ENCODE results near the gene PTPN4. TPM values are rescaled to one million over a fixed set of nuclear protein-coding genes. Genes with fewer than 3 reads are reported as not detected.

The PTPN4 gene
- total and polyA plus RNA-seq, 10 of the 15 experiments (the other 5 are each of a cell fraction or from before 2014, with no cell fraction given) = 5.0 to 29.7 (median 23.7) TPM

DNA sequence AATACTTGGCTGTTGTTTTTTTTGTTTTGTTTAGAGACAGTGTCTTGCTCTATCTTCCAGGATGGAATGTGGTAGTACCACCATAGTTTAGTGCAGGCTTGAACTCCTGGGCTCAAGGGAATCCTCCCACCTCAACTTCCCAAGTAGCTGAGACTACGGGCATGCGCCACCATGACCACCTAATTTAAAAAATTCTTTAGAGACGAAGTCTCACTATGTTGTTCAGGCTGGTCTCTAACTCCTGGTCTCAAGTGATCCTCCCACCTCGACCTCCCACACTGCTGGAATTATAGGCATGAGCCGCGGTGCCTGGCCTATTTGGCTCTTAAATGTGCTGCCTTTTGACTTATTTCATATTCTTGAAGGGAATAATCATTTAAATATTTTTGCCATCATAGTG lies 60.1 kb downstream of the PTPN4 start (continued):
- TF ChIP-seq, protein P1, sequence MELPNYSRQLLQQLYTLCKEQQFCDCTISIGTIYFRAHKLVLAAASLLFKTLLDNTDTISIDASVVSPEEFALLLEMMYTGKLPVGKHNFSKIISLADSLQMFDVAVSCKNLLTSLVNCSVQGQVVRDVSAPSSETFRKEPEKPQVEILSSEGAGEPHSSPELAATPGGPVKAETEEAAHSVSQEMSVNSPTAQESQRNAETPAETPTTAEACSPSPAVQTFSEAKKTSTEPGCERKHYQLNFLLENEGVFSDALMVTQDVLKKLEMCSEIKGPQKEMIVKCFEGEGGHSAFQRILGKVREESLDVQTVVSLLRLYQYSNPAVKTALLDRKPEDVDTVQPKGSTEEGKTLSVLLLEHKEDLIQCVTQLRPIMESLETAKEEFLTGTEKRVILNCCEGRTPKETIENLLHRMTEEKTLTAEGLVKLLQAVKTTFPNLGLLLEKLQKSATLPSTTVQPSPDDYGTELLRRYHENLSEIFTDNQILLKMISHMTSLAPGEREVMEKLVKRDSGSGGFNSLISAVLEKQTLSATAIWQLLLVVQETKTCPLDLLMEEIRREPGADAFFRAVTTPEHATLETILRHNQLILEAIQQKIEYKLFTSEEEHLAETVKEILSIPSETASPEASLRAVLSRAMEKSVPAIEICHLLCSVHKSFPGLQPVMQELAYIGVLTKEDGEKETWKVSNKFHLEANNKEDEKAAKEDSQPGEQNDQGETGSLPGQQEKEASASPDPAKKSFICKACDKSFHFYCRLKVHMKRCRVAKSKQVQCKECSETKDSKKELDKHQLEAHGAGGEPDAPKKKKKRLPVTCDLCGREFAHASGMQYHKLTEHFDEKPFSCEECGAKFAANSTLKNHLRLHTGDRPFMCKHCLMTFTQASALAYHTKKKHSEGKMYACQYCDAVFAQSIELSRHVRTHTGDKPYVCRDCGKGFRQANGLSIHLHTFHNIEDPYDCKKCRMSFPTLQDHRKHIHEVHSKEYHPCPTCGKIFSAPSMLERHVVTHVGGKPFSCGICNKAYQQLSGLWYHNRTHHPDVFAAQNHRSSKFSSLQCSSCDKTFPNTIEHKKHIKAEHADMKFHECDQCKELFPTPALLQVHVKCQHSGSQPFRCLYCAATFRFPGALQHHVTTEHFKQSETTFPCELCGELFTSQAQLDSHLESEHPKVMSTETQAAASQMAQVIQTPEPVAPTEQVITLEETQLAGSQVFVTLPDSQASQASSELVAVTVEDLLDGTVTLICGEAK (IDR thresholded peaks at IDR 0.05; ENCODE audit: borderline replicate concordance) = no peak
- TF ChIP-seq, protein P2, sequence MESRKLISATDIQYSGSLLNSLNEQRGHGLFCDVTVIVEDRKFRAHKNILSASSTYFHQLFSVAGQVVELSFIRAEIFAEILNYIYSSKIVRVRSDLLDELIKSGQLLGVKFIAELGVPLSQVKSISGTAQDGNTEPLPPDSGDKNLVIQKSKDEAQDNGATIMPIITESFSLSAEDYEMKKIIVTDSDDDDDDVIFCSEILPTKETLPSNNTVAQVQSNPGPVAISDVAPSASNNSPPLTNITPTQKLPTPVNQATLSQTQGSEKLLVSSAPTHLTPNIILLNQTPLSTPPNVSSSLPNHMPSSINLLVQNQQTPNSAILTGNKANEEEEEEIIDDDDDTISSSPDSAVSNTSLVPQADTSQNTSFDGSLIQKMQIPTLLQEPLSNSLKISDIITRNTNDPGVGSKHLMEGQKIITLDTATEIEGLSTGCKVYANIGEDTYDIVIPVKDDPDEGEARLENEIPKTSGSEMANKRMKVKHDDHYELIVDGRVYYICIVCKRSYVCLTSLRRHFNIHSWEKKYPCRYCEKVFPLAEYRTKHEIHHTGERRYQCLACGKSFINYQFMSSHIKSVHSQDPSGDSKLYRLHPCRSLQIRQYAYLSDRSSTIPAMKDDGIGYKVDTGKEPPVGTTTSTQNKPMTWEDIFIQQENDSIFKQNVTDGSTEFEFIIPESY (IDR thresholded peaks at IDR 0.05) = no peak
- TF ChIP-seq ESRRA (IDR thresholded peaks at IDR 0.05; ENCODE audit: low read length) = no peak
- no peak for TF ChIP-seq DPF2 (IDR thresholded peaks at IDR 0.05)
- TF ChIP-seq MTA2 (IDR thresholded peaks at IDR 0.05; ENCODE audit: low read depth) = no peak
- no peak for TF ChIP-seq CBFB (IDR thresholded peaks at IDR 0.05; ENCODE audit: low read depth)

DNA sequence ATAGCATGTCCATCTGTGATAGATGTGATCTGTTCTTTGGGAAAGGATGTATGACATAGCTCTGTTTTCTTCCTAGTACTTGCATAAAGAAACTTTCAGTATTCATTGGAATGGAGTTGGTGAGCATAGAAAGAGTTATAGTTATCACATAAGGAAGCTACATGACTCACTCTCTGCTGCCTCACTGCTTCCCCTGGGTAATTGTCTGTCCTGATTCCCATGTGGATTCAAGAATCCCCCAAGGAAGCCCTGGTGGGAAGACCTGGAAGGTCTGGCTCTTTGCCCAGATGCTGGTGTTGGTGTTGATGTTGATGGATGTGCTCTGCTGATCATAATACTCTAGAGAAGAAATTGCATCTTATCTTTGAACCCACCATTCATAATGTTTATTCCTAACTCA lies 60.6 kb downstream of the PTPN4 start:
- TF ChIP-seq ATF7 (IDR thresholded peaks at IDR 0.05; ENCODE audit: low read depth) = no peak
- Histone ChIP-seq H3K27ac (ENCODE audit: control insufficient read depth, insufficient read depth) (no peak overlapping the region), H3K4me1 (ENCODE audit: control insufficient read depth, insufficient read depth, low read length) (no peaks in the 10 kb centered on the region), H4K20me1 (ENCODE audit: control insufficient read depth, insufficient read depth) (no peaks in the 10 kb centered on the region), H3K9me3 (replicated peaks; ENCODE audit: control insufficient read depth, insufficient read depth, low read length) (peaks cover 3% of the 10 kb centered on the region), H3K4me3 (no peak overlapping the region), H2AFZ (ENCODE audit: control insufficient read depth, low read depth, low read length) (no peak overlapping the region), H3K36me3 (ENCODE audit: control insufficient read depth in 2 of 2, insufficient read depth in 2 of 2, low read length in 1 of 2) (no peaks in the 10 kb centered on the region), H3K79me2 (ENCODE audit: control insufficient read depth, insufficient read depth, low read length) (no peaks in the 10 kb centered on the region), H3K27me3 (replicated peaks in 1 of 2; ENCODE audit: control insufficient read depth in 2 of 2, insufficient read depth in 2 of 2, low read length in 1 of 2) (no peaks in the 10 kb centered on the region), H3K9ac (ENCODE audit: control insufficient read depth, insufficient read depth, low read length) (no peak overlapping the region), H3K4me2 (ENCODE audit: control insufficient read depth, insufficient read depth) (no peak overlapping the region)
- intact Hi-C loops (cut with micrococcal nuclease; ENCODE audit: unreplicated experiment) = no loop called here
- RAD21 ChIA-PET (ENCODE audit: unreplicated experiment) = interaction anchor here (0.5 to 2.7 kb wide), 7 partner anchors 10 to 355 kb away, joined by 3 to 9 read pairs (median 3); no protein-coding TSS in a partner anchor
- POLR2A ChIA-PET = interaction anchor here (0.5 to 0.7 kb wide), 3 partner anchors 43 to 396 kb away, joined by 3 to 6 read pairs (median 5); no protein-coding TSS in a partner anchor
- no peak for FAIRE-seq
- no peak for ATAC-seq
- no TSS peak for BruUV-seq (replicated peaks)
- in situ Hi-C loops (cut with MboI) = loop anchor here (5.0 kb wide), 1 partner anchor 118 kb away; no protein-coding TSS in a partner anchor
- SMC1A ChIA-PET (ENCODE audit: uncharacterized antibody, unreplicated experiment) = interaction anchor here (1.3 to 4.6 kb wide), 4 partner anchors 9 to 354 kb away, joined by 3 to 43 read pairs (median 6); no protein-coding TSS in a partner anchor
- CTCF ChIA-PET = interaction anchor here (1.0 to 12.6 kb wide), 7 partner anchors 8 to 118 kb away, joined by 3 to 111 read pairs (median 6); partner anchors contain the start of gene PTPN4
- no peak for DNase-seq (ENCODE audit: low read depth, low spot score)

Measured in GM12878 (cell line).